Measurements from ENCODE around the gene B4GAT1. TPM values are rescaled to one million over a fixed set of nuclear protein-coding genes. Genes with fewer than 3 reads are reported as not detected.

The B4GAT1 gene
- total and polyA plus RNA-seq, 10 donors, result 4.3 to 23.4 (median 10.5) TPM

DNA sequence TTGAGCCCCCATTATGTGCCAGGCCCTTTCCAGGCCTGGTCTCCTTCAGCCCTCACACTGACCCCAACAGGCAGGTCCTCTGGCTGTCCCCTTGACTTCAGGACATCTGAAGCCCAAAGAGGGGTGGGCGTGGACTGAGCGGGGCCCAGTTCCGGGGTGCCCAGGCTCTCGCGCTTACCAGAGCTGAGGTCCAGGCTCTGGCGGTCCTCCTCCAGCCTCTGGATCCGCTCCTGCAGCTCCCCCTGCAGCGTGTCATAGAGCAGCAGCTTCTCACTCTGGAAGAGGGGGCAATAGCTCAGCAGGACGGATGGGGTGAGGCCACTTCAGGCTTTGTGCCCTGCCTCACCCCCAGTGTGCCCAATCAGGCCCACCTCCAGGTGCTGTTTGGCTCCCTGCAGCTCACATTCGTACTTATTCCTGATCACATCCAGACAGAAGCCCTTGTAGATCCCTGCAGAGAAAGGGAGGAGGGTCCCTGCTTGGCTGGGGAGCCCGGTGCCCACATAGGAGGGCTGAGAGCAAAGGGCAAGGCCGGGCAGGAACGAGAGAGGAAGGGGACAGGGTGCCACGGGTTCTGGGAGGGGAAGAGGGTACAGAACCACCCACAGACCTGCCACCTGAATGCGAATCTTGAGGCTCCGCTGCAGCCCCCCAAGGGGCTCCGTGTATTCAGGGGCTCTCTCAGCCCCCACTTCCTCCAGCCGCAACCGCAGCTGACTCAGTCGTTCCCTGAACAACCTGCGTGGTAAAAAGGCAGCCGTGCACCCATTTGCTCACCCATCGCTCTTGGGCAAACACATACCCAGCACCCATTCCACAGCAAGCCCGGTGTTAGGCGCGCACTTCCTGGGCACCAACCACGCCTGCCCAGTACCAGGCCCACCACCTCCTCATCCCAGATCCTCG is 6.6 kb downstream of the B4GAT1 start:
- Histone ChIP-seq H3K27me3 (replicated peaks in 1 of 7) (peaks cover 0 to 7% (median 0%) of the 10 kb centered on the region in 7 donors), H3K27ac (no peak overlapping the region), H3K4me1 (peaks cover 32 to 64% (median 47%) of the 10 kb centered on the region in 6 donors), H3K9me3 (no peaks in the 10 kb centered on the region), H3K4me3 (no peak overlapping the region), H3K36me3 (peaks cover 7 to 63% (median 53%) of the 10 kb centered on the region in 6 donors)
- whole genome bisulfite sequencing, 5 donors, result 91 to 94% (median 94%) methylated on average over 23 to 28 of the region's 28 CpGs
- intact Hi-C loops (cut with DNase I; ENCODE audit: low total_unique reads), result no loop called here
- TF ChIP-seq, protein P1, sequence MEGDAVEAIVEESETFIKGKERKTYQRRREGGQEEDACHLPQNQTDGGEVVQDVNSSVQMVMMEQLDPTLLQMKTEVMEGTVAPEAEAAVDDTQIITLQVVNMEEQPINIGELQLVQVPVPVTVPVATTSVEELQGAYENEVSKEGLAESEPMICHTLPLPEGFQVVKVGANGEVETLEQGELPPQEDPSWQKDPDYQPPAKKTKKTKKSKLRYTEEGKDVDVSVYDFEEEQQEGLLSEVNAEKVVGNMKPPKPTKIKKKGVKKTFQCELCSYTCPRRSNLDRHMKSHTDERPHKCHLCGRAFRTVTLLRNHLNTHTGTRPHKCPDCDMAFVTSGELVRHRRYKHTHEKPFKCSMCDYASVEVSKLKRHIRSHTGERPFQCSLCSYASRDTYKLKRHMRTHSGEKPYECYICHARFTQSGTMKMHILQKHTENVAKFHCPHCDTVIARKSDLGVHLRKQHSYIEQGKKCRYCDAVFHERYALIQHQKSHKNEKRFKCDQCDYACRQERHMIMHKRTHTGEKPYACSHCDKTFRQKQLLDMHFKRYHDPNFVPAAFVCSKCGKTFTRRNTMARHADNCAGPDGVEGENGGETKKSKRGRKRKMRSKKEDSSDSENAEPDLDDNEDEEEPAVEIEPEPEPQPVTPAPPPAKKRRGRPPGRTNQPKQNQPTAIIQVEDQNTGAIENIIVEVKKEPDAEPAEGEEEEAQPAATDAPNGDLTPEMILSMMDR (IDR thresholded peaks at IDR 0.05 in 8 of 11, conservative IDR thresholded peaks at IDR 0.05 in 3 of 11), result no peak
- TF ChIP-seq POLR2A (IDR thresholded peaks at IDR 0.05), result no peak
- no peak for TF ChIP-seq POLR2AphosphoS5 (IDR thresholded peaks at IDR 0.05)
- DNase-seq, result peak; percentile 59

DNA sequence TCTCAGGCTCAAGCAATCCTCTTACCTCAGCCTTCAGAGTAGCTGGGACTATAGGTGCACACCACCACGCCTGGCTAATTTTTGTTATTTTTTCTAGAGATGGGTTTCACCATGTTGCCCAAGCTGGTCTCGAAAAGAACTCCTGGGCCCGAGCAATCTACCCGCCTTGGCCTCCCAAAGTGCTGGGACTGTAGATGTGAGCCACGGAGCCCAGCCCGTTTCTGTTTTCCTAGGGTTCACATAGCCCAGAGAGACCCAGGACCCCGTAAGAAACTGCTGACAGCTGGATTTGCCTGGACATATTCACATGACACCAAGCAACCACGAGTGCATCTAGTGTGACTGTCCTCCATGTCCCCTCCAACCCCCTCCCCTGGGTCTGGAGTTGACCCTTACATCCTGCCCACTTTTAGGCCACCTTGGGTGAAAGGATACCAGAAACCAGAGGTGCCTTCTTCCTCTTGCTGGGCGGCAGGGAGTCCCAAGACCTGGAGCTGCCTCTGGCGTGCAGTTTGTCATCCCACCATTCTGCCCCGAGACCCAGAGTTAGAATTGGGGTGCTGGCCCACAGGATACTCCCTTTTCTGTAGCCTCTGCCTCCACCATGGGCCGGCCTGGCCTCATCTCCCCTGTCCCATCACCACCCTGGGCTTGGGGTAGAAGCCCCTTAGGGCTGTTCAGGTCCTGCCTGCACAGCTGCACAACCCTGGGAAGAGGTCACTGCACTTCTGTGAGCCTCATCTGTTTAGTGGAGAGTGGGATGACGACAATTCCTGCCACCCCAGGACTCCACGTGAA is 7.5 kb downstream of the B4GAT1 start:
- peak; percentile 40 for DNase-seq
- Histone ChIP-seq H3K9me3 (no peaks in the 10 kb centered on the region), H3K4me3 (no peak overlapping the region), H3K36me3 (peaks cover 7 to 63% (median 53%) of the 10 kb centered on the region in 6 donors), H3K27ac (no peak overlapping the region), H3K27me3 (replicated peaks in 1 of 7) (peaks cover 0 to 11% (median 0%) of the 10 kb centered on the region in 7 donors), H3K4me1 (peaks cover 25 to 64% (median 47%) of the 10 kb centered on the region in 6 donors)
- intact Hi-C loops (cut with DNase I; ENCODE audit: low total_unique reads), result no loop called here
- 79 to 86% (median 81%) methylated on average over 14 of the region's 14 CpGs for WGBS, 5 donors
- no peak for TF ChIP-seq POLR2A (IDR thresholded peaks at IDR 0.05)
- TF ChIP-seq, protein P1 (IDR thresholded peaks at IDR 0.05 in 8 of 11, conservative IDR thresholded peaks at IDR 0.05 in 3 of 11), result no peak
- no peak for TF ChIP-seq POLR2AphosphoS5 (IDR thresholded peaks at IDR 0.05)

DNA sequence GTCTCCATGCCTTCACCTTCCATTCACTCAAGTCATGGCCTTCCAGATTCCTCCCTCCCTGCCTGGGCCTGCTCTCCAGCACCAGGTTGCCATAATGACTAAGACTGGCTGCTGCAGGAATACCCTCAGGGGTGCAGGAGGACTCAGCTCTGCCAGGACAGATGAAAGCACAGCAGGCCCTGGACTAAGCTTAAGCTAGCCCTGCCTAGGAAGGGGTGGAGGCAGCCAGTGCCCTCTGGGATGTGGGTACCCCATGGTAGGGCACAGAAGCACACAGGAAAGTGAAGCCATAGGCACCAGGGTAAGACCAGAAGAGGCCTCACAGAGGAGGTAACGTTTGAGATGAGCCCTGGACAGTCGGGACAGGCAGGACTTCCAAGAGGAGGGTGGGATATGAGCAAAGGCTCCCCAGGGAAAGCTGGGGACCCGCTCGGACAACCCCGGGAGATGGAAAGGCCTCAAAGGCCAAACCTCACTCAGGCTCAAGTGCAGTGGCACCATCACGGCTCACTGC is 8.2 kb downstream of the B4GAT1 start:
- Histone ChIP-seq H3K27ac (no peak overlapping the region), H3K4me1 (peaks cover 20 to 64% (median 46%) of the 10 kb centered on the region in 6 donors), H3K27me3 (replicated peaks in 1 of 7) (peaks cover 0 to 11% (median 0%) of the 10 kb centered on the region in 7 donors), H3K9me3 (no peaks in the 10 kb centered on the region), H3K36me3 (peaks cover 7 to 68% (median 53%) of the 10 kb centered on the region in 6 donors), H3K4me3 (no peak overlapping the region)
- WGBS, 5 donors, result 86 to 98% (median 90%) methylated on average over 6 of the region's 6 CpGs
- intact Hi-C loops (cut with DNase I; ENCODE audit: low total_unique reads), result no loop called here
- TF ChIP-seq POLR2AphosphoS5 (IDR thresholded peaks at IDR 0.05) (no peak), POLR2A (IDR thresholded peaks at IDR 0.05) (no peak)
- TF ChIP-seq, protein P1 (IDR thresholded peaks at IDR 0.05 in 8 of 11, conservative IDR thresholded peaks at IDR 0.05 in 3 of 11), result no peak
- peak; percentile 47 for DNase-seq

All from spleen (tissue), 11 donors.